CD4-positive, alpha-beta memory T cell (primary cell): ENCODE data around the gene ABHD4. TPM values are rescaled to one million over a fixed set of nuclear protein-coding genes. Genes with fewer than 3 reads are reported as not detected.

Experiments
- CTCF ChIA-PET: fragments of 350-600 bp; sonication (Branson Sonifier 250); formaldehyde crosslinking; loops from one replicate; lab custom pipeline; 2021; ENCODE audit warnings: inconsistent platforms; ENCODE audit not compliant: partially characterized antibody; lab: Charles Lee
- POLR2A ChIA-PET: fragments of 350-600 bp; sonication (Branson Sonifier 250); formaldehyde crosslinking; loops from one replicate; lab custom pipeline; 2021; ENCODE audit not compliant: partially characterized antibody; lab: Charles Lee
- DNase-seq, 5 donors: peaks; one replicate each; pipeline versions ENCODE4 v3.0.0 to v3.0.0-alpha.2; 2020 to 2022; ENCODE audit warnings: mixed read lengths in 1 of 5
- H3K27ac ChIP-seq: one replicate; pipeline ENCODE4 v1.7.0; 2013; ENCODE audit warnings: low read depth, low read length
- H3K27me3 ChIP-seq: 2 replicates; pipeline ENCODE4 v1.7.0; 2013; ENCODE audit warnings: mild to moderate bottlenecking, low read length, moderate library complexity; ENCODE audit not compliant: insufficient read depth
- H3K36me3 ChIP-seq: 2 replicates; pipeline ENCODE4 v1.7.0; 2013; ENCODE audit warnings: mild to moderate bottlenecking, low read length, moderate library complexity; ENCODE audit not compliant: insufficient read depth
- H3K4me1 ChIP-seq: 2 replicates; pipeline ENCODE4 v1.7.0; 2013; ENCODE audit warnings: mild to moderate bottlenecking, low read length, moderate library complexity; ENCODE audit not compliant: insufficient read depth
- H3K4me3 ChIP-seq, 2 donors: one replicate each; pipeline ENCODE4 v1.7.0; 2013; ENCODE audit warnings: low read length in 2 of 2, mild to moderate bottlenecking in 1 of 2
- H3K9me3 ChIP-seq, 2 donors: one replicate each; pipeline ENCODE4 v1.7.0; 2013; ENCODE audit warnings: low read length in 2 of 2, control low read depth in 1 of 2; ENCODE audit not compliant: control insufficient read depth in 1 of 2
- H3K27ac Mint-ChIP-seq, 7 donors: one replicate each; pipeline ENCODE4 v1.8.0; 2020 to 2021; ENCODE audit warnings: mixed read lengths in 7 of 7, mild to moderate bottlenecking in 6 of 7, inconsistent platforms in 3 of 7, moderate library complexity in 3 of 7
- H3K27me3 Mint-ChIP-seq, 2 donors: one replicate each; pipeline ENCODE4 v1.8.0; 2020 to 2021; ENCODE audit warnings: mixed read lengths in 2 of 2
- H3K36me3 Mint-ChIP-seq, 2 donors: one replicate each; pipeline ENCODE4 v1.8.0; 2020 to 2021; ENCODE audit warnings: mixed read lengths in 2 of 2, inconsistent platforms in 1 of 2, mild to moderate bottlenecking in 1 of 2
- H3K4me1 Mint-ChIP-seq, 4 donors: one replicate each; pipeline ENCODE4 v1.8.0; 2020 to 2021; ENCODE audit warnings: mixed read lengths in 4 of 4, mild to moderate bottlenecking in 1 of 4
- H3K4me3 Mint-ChIP-seq, 8 donors: one replicate each; pipeline ENCODE4 v1.8.0; 2020 to 2021; ENCODE audit warnings: mixed read lengths in 8 of 8, mild to moderate bottlenecking in 7 of 8, moderate library complexity in 6 of 8, inconsistent platforms in 3 of 8
- H3K9me3 Mint-ChIP-seq, 8 donors: one replicate each; pipeline ENCODE4 v1.8.0; 2020 to 2021; ENCODE audit warnings: mixed read lengths in 8 of 8, mild to moderate bottlenecking in 5 of 8, inconsistent platforms in 3 of 8, moderate library complexity in 1 of 8
- intact Hi-C: fragments of 100-400 bp; cut with micrococcal nuclease; formaldehyde crosslinking; loops from one replicate; pipeline ENCODE4 v1.15.1; 2023
- polyA plus RNA-seq, 2 donors: library from polyadenylated mRNA; unstranded; fragments of 300-500 nt; fragmentation: Illumina TruSeq; gene quantifications; one replicate each; pipeline ENCODE4 v1.2.3, GENCODE V29; 2021
- total RNA-seq, 2 experiments: library from RNA; stranded (reverse); gene quantifications; one replicate each; pipeline ENCODE4 v1.2.3, GENCODE V29; 2021

The ABHD4 gene
- total and polyA plus RNA-seq, 4 experiments from 2014 or later: 6.2 to 22.4 (median 15.9) TPM

- intact Hi-C loops: loop anchor here (1.0 to 2.0 kb wide), 2 partner anchors 9 to 448 kb away; no protein-coding TSS in a partner anchor
- ChIA-PET CTCF (interaction anchor here (0.8 to 5.7 kb wide), 15 partner anchors 9 to 837 kb away, joined by 3 to 303 read pairs (median 4); partner anchors contain the start of gene DAD1), POLR2A (interaction anchor here (0.5 to 19.8 kb wide), 37 partner anchors 6 to 922 kb away, joined by 3 to 1226 read pairs (median 4); partner anchors contain the start of genes ABHD4, ACIN1, AJUBA and DAD1)
- peaks cover 0 to 6% (median 1%) of the 10 kb centered on the region in 8 donors for H3K9me3 Mint-ChIP-seq
- Histone ChIP-seq H3K36me3 (no peaks in the 10 kb centered on the region), H3K9me3 (no peaks in the 10 kb centered on the region), H3K27ac (peak overlapping the region; percentile 82), H3K27me3 (no peaks in the 10 kb centered on the region), H3K4me3 (peak overlapping the region; percentile 1 to 7), H3K4me1 (peaks cover 97% of the 10 kb centered on the region)
- H3K4me3 Mint-ChIP-seq: peak overlapping the region; percentile 65 to 84 (median 74)
- H3K4me1 Mint-ChIP-seq: peaks cover 68 to 100% (median 84%) of the 10 kb centered on the region in 4 donors
- H3K27ac Mint-ChIP-seq: peak overlapping the region; percentile 98 to 100 (median 100)
- H3K36me3 Mint-ChIP-seq: peaks cover 14 to 30% of the 10 kb centered on the region in 2 donors
- peak in 1 of 5 donors; percentile 48 for DNase-seq
- peaks cover 2 to 4% of the 10 kb centered on the region in 2 donors for H3K27me3 Mint-ChIP-seq
Measured at GRCh38 chr14:22560662-22561365, 37.3 kb upstream of the ABHD4 start.

- no peaks in the 10 kb centered on the region for H3K9me3 ChIP-seq
- Mint-ChIP-seq H3K4me3 (peak overlapping the region; percentile 65 to 84 (median 74)), H3K9me3 (peaks cover 0 to 3% (median under 1%) of the 10 kb centered on the region in 8 donors), H3K4me1 (peaks cover 68 to 100% (median 84%) of the 10 kb centered on the region in 4 donors), H3K36me3 (peaks cover 14 to 26% of the 10 kb centered on the region in 2 donors), H3K27ac (peak overlapping the region; percentile 98 to 100 (median 100)), H3K27me3 (peaks cover under 1 to 1% of the 10 kb centered on the region in 2 donors)
- CTCF ChIA-PET: interaction anchor here (0.9 to 5.7 kb wide), 10 partner anchors 9 to 571 kb away, joined by 3 to 303 read pairs (median 4); partner anchors contain the start of gene DAD1
- H3K4me1 ChIP-seq: peaks cover 99% of the 10 kb centered on the region
- DNase-seq: no peak
- no peaks in the 10 kb centered on the region for H3K27me3 ChIP-seq
- intact Hi-C loops: loop anchor here (1.0 to 2.0 kb wide), 2 partner anchors 9 to 449 kb away; no protein-coding TSS in a partner anchor
- peak overlapping the region; percentile 82 for H3K27ac ChIP-seq
- H3K36me3 ChIP-seq: no peaks in the 10 kb centered on the region
- POLR2A ChIA-PET: interaction anchor here (0.7 to 19.8 kb wide), 34 partner anchors 5 to 819 kb away, joined by 3 to 1226 read pairs (median 6); partner anchors contain the start of genes ABHD4, ACIN1, AJUBA and DAD1
- peak overlapping the region in 1 of 2 donors; percentile 1 for H3K4me3 ChIP-seq
Measured at GRCh38 chr14:22561366-22561660, 36.8 kb upstream of the ABHD4 start.

- intact Hi-C loops: loop anchor here (1.0 to 2.0 kb wide), 2 partner anchors 8 to 449 kb away; no protein-coding TSS in a partner anchor
- peak overlapping the region; percentile 82 for H3K27ac ChIP-seq
Measured at GRCh38 chr14:22561661-22562579, 36.2 kb upstream of the ABHD4 start.

GRCh38 chr14:22563987-22564386 lies 34.1 kb upstream of the ABHD4 start:
- Histone ChIP-seq H3K27me3 (no peaks in the 10 kb centered on the region), H3K4me1 (peaks cover 100% of the 10 kb centered on the region), H3K4me3 (peak overlapping the region; percentile 15), H3K27ac (peak overlapping the region; percentile 82), H3K36me3 (no peaks in the 10 kb centered on the region), H3K9me3 (no peaks in the 10 kb centered on the region)
- peaks cover 70 to 100% (median 87%) of the 10 kb centered on the region in 4 donors for H3K4me1 Mint-ChIP-seq
- DNase-seq: peak in 1 of 5 donors; percentile 29
- H3K9me3 Mint-ChIP-seq: peaks cover 0 to 2% (median 0%) of the 10 kb centered on the region in 8 donors
- H3K4me3 Mint-ChIP-seq: peak overlapping the region in 7 of 8 donors; percentile 41 to 72 (median 52)
- H3K27me3 Mint-ChIP-seq: no peaks in the 10 kb centered on the region
- POLR2A ChIA-PET: interaction anchor here (0.7 to 19.8 kb wide), 13 partner anchors 10 to 1866 kb away, joined by 3 to 1226 read pairs (median 23); partner anchors contain the start of genes ABHD4, DAD1, KHNYN and OXA1L
- peak overlapping the region; percentile 93 to 100 (median 99) for H3K27ac Mint-ChIP-seq
- intact Hi-C loops: no loop called here
- H3K36me3 Mint-ChIP-seq: peaks cover 14 to 24% of the 10 kb centered on the region in 2 donors
- CTCF ChIA-PET: interaction anchor here (0.8 to 11.0 kb wide), 7 partner anchors 8 to 646 kb away, joined by 3 to 305 read pairs (median 4); no protein-coding TSS in a partner anchor

More at GRCh38 chr14:22561661-22562579, 36.2 kb upstream of the ABHD4 start:
- H3K27ac Mint-ChIP-seq: peak overlapping the region; percentile 98 to 100 (median 100)
- Histone ChIP-seq H3K9me3 (no peaks in the 10 kb centered on the region), H3K4me3 (peak overlapping the region; percentile 25 to 36), H3K4me1 (peaks cover 100% of the 10 kb centered on the region), H3K36me3 (no peaks in the 10 kb centered on the region), H3K27me3 (no peaks in the 10 kb centered on the region)
- H3K4me1 Mint-ChIP-seq: peaks cover 70 to 100% (median 86%) of the 10 kb centered on the region in 4 donors
- DNase-seq: peak; percentile 90 to 96 (median 94)
- peaks cover 0 to 2% (median 0%) of the 10 kb centered on the region in 8 donors for H3K9me3 Mint-ChIP-seq
- ChIA-PET CTCF (interaction anchor here (0.9 to 5.7 kb wide), 9 partner anchors 8 to 292 kb away, joined by 3 to 303 read pairs (median 4); partner anchors contain the start of gene DAD1), POLR2A (interaction anchor here (0.7 to 19.8 kb wide), 39 partner anchors 4 to 820 kb away, joined by 3 to 1226 read pairs (median 4); partner anchors contain the start of genes ABHD4, ACIN1, AJUBA and DAD1)
- H3K4me3 Mint-ChIP-seq: peak overlapping the region; percentile 65 to 84 (median 74)
- no peaks in the 10 kb centered on the region for H3K27me3 Mint-ChIP-seq
- H3K36me3 Mint-ChIP-seq: peaks cover 14 to 23% of the 10 kb centered on the region in 2 donors

GRCh38 chr14:22564463-22564862 lies 33.6 kb upstream of the ABHD4 start:
- peaks cover 100% of the 10 kb centered on the region for H3K4me1 ChIP-seq
- no peaks in the 10 kb centered on the region for H3K27me3 Mint-ChIP-seq
- H3K27me3 ChIP-seq: no peaks in the 10 kb centered on the region
- ChIA-PET POLR2A (interaction anchor here (0.8 to 19.8 kb wide), 11 partner anchors 11 to 572 kb away, joined by 3 to 1226 read pairs (median 136); partner anchors contain the start of genes ABHD4, DAD1 and OXA1L), CTCF (interaction anchor here (0.9 to 11.0 kb wide), 4 partner anchors 9 to 646 kb away, joined by 3 to 305 read pairs (median 5); no protein-coding TSS in a partner anchor)
- H3K4me3 ChIP-seq: peak overlapping the region in 1 of 2 donors; percentile 15
- H3K36me3 Mint-ChIP-seq: peaks cover 14 to 24% of the 10 kb centered on the region in 2 donors
- intact Hi-C loops: no loop called here
- peak overlapping the region in 7 of 8 donors; percentile 41 to 73 (median 68) for H3K4me3 Mint-ChIP-seq
- H3K4me1 Mint-ChIP-seq: peaks cover 71 to 100% (median 87%) of the 10 kb centered on the region in 4 donors
- peak overlapping the region; percentile 93 to 100 (median 99) for H3K27ac Mint-ChIP-seq
- H3K9me3 Mint-ChIP-seq: no peaks in the 10 kb centered on the region
- H3K36me3 ChIP-seq: no peaks in the 10 kb centered on the region
- H3K9me3 ChIP-seq: no peaks in the 10 kb centered on the region
- no peak for DNase-seq
- peak overlapping the region; percentile 82 for H3K27ac ChIP-seq
